H1 (cell line): ENCODE measurements around the gene SLC66A2. TPM values are rescaled to one million over a fixed set of nuclear protein-coding genes. Genes with fewer than 3 reads are reported as not detected.

ENCODE experiments used
- CTCF ChIA-PET: fragments of 300-600 bp; sonication (Branson Sonifier 250); formaldehyde crosslinking; loops from one replicate; lab custom pipeline; 2021; ENCODE audit not compliant: partially characterized antibody; lab: Charles Lee
- POLR2A ChIA-PET: fragments of 300-600 bp; sonication (Branson Sonifier 250); formaldehyde crosslinking; loops from one replicate; lab custom pipeline; 2021; ENCODE audit warnings: inconsistent platforms; ENCODE audit not compliant: partially characterized antibody; lab: Charles Lee
- DNase-seq, 2 experiments: peaks; one replicate each; pipeline versions ENCODE4 v3.0.0 to v3.0.0-alpha.2; 2010 to 2022; ENCODE audit warnings: low spot score in 2 of 2, low read depth in 1 of 2, mixed read lengths in 1 of 2
- FAIRE-seq: peaks from 2 replicates; lab custom pipeline; 2011; peaks lifted over from hg19 to GRCh38; lab: Jason Lieb, UNC
- H2AFZ ChIP-seq: 2 replicates; pipeline ENCODE4 v1.8.1; 2012; ENCODE audit warnings: low read length, inconsistent platforms
- H2AK5ac ChIP-seq: 2 replicates; pipeline ENCODE4 v1.6.1; 2013; ENCODE audit warnings: low read depth, low read length
- H2BK120ac ChIP-seq: replicated peaks from 2 replicates; pipeline ENCODE3; 2013; ENCODE audit warnings: low read depth, low read length, inconsistent platforms
- H2BK12ac ChIP-seq: 2 replicates; pipeline ENCODE4 v1.6.1; 2013; ENCODE audit warnings: low read depth, low read length
- H2BK15ac ChIP-seq: 2 replicates; pipeline ENCODE4 v1.6.1; 2013; ENCODE audit warnings: low read length
- H2BK20ac ChIP-seq: 2 replicates; pipeline ENCODE4 v1.6.1; 2013; ENCODE audit warnings: low read length
- H2BK5ac ChIP-seq: 2 replicates; pipeline ENCODE4 v1.6.1; 2013; ENCODE audit warnings: low read depth, low read length
- H3K14ac ChIP-seq: 2 replicates; pipeline ENCODE4 v1.6.1; 2013; ENCODE audit warnings: inconsistent platforms; ENCODE audit not compliant: insufficient read length
- H3K18ac ChIP-seq: 2 replicates; pipeline ENCODE4 v1.6.1; 2013; ENCODE audit warnings: low read length; ENCODE audit errors: extremely low read depth
- H3K23ac ChIP-seq: 2 replicates; pipeline ENCODE4 v1.6.1; 2013; ENCODE audit warnings: inconsistent platforms; ENCODE audit not compliant: insufficient read length
- H3K23me2 ChIP-seq: 2 replicates; pipeline ENCODE4 v1.6.1; 2013; ENCODE audit warnings: low read depth, low read length
- H3K27ac ChIP-seq: 2 replicates; pipeline ENCODE4 v1.6.1; 2011; ENCODE audit warnings: low read depth, low read length, inconsistent platforms
- H3K27me3 ChIP-seq, 4 experiments: replicated peaks in 1 of 4; 1 replicate in 1 of 4; 2 replicates in 3 of 4; pipeline versions ENCODE4 v1.6.1 to v1.8.1; 2011 to 2013; ENCODE audit warnings: low read length in 3 of 4, mild to moderate bottlenecking in 3 of 4, inconsistent platforms in 2 of 4, mixed read lengths in 2 of 4, moderate library complexity in 1 of 4; ENCODE audit not compliant: control insufficient read depth in 3 of 4, insufficient read depth in 3 of 4; ENCODE audit errors: extremely low read depth in 1 of 4
- H3K36me3 ChIP-seq, 4 experiments: 2 replicates each; pipeline versions ENCODE4 v1.6.1 to v1.8.1; 2011 to 2013; ENCODE audit warnings: mild to moderate bottlenecking in 4 of 4, low read length in 3 of 4, moderate library complexity in 2 of 4, control low read depth in 1 of 4, inconsistent platforms in 1 of 4; ENCODE audit not compliant: insufficient read depth in 4 of 4, control insufficient read depth in 2 of 4
- H3K4ac ChIP-seq: replicated peaks from 2 replicates; pipeline ENCODE3; 2013; ENCODE audit warnings: low read length, low read depth, mixed read lengths, inconsistent platforms; ENCODE audit not compliant: insufficient read length
- H3K4me1 ChIP-seq, 4 experiments: replicated peaks in 1 of 4; 1 replicate in 1 of 4; 2 replicates in 3 of 4; pipeline versions ENCODE4 v1.6.1 to v1.8.1; 2011 to 2013; ENCODE audit warnings: low read length in 3 of 4, inconsistent platforms in 2 of 4, mixed read lengths in 1 of 4; ENCODE audit not compliant: insufficient read depth in 4 of 4, control insufficient read depth in 3 of 4
- H3K4me2 ChIP-seq, 2 experiments: 2 replicates each; pipeline versions ENCODE4 v1.6.1 to v1.8.1; 2011 to 2013; ENCODE audit warnings: low read depth in 2 of 2, low read length in 2 of 2, control low read depth in 1 of 2, inconsistent platforms in 1 of 2, mild to moderate bottlenecking in 1 of 2; ENCODE audit not compliant: insufficient read depth in 1 of 2
- H3K4me3 ChIP-seq, 4 experiments: fragments of 200-600, 300-600 bp in 1 of 4; sonication (generic), shearing (Covaris generic), sonication (Bioruptor Twin) in 1 of 4; 2 replicates each; pipeline versions ENCODE4 v1.5.1 to v1.8.1; 2011 to 2016; ENCODE audit warnings: low read length in 4 of 4, low read depth in 3 of 4, control low read depth in 2 of 4, inconsistent platforms in 2 of 4, mild to moderate bottlenecking in 2 of 4, mixed read lengths in 1 of 4, moderate library complexity in 1 of 4; ENCODE audit not compliant: insufficient read depth in 2 of 4; ENCODE audit errors: extremely low read depth in 1 of 4
- H3K56ac ChIP-seq: replicated peaks from 2 replicates; pipeline ENCODE3; 2013; ENCODE audit warnings: low read depth, mild to moderate bottlenecking, mixed read lengths, low read length, inconsistent platforms; ENCODE audit not compliant: insufficient read length
- H3K79me1 ChIP-seq: 2 replicates; pipeline ENCODE4 v1.6.1; 2013; ENCODE audit warnings: low read depth, low read length, control low read depth
- H3K79me2 ChIP-seq, 2 experiments: 2 replicates each; pipeline versions ENCODE4 v1.6.1 to v1.8.1; 2012 to 2013; ENCODE audit warnings: low read length in 2 of 2, mild to moderate bottlenecking in 2 of 2, inconsistent platforms in 1 of 2; ENCODE audit not compliant: insufficient read depth in 2 of 2, control insufficient read depth in 1 of 2
- H3K9ac ChIP-seq, 4 experiments: replicated peaks in 1 of 4; 1 replicate in 1 of 4; 2 replicates in 3 of 4; pipeline versions ENCODE4 v1.6.1 to v1.8.1; 2011 to 2013; ENCODE audit warnings: low read depth in 3 of 4, low read length in 3 of 4, control low read depth in 2 of 4, mild to moderate bottlenecking in 2 of 4, moderate library complexity in 2 of 4, inconsistent platforms in 1 of 4; ENCODE audit errors: extremely low read depth in 1 of 4
- H3K9me3 ChIP-seq, 2 experiments: 2 replicates each; pipeline versions ENCODE4 v1.6.1 to v1.8.1; 2012 to 2013; ENCODE audit warnings: mild to moderate bottlenecking in 2 of 2, moderate library complexity in 2 of 2, control low read depth in 1 of 2, inconsistent platforms in 1 of 2, low read depth in 1 of 2, low read length in 1 of 2, mixed read lengths in 1 of 2; ENCODE audit not compliant: insufficient read depth in 2 of 2
- H4K20me1 ChIP-seq, 2 experiments: replicated peaks in 1 of 2; 2 replicates each; pipeline versions ENCODE3 to v1.8.1; 2011 to 2013; ENCODE audit warnings: inconsistent platforms in 2 of 2, low read length in 2 of 2, mild to moderate bottlenecking in 1 of 2; ENCODE audit not compliant: insufficient read depth in 2 of 2, control insufficient read depth in 1 of 2
- H4K5ac ChIP-seq: 2 replicates; pipeline ENCODE4 v1.6.1; 2013; ENCODE audit warnings: low read length, low read depth, mixed read lengths, inconsistent platforms; ENCODE audit not compliant: insufficient read length
- H4K8ac ChIP-seq: 2 replicates; pipeline ENCODE4 v1.8.0; 2013; ENCODE audit warnings: mild to moderate bottlenecking, moderate library complexity, low read length, inconsistent platforms; ENCODE audit not compliant: insufficient read depth; ENCODE audit errors: extremely low read depth
- H4K91ac ChIP-seq: replicated peaks from 2 replicates; pipeline ENCODE3; 2013; ENCODE audit warnings: low read length, mixed read lengths, inconsistent platforms; ENCODE audit not compliant: insufficient read length
- HDAC2 ChIP-seq, 2 experiments: fragments of 300-600 bp in 1 of 2; sonication (generic) in 1 of 2; IDR thresholded peaks; 2 replicates each; pipeline ENCODE4 v1.6.1; 2011 to 2012; ENCODE audit warnings: low read depth in 2 of 2, low read length in 2 of 2, mild to moderate bottlenecking in 2 of 2, moderate library complexity in 2 of 2, borderline replicate concordance in 1 of 2, inconsistent platforms in 1 of 2
- MAFK ChIP-seq: IDR thresholded peaks from 2 replicates; pipeline ENCODE4 v1.6.1; 2012; ENCODE audit warnings: low read depth, mild to moderate bottlenecking, improper control_type of control experiment, low read length
- NRF1 ChIP-seq: IDR thresholded peaks from 2 replicates; pipeline ENCODE4 v1.6.1; 2011; ENCODE audit warnings: mild to moderate bottlenecking, low read depth, low read length, improper control_type of control experiment
- POU5F1 ChIP-seq: IDR thresholded peaks from 2 replicates; pipeline ENCODE4 v1.6.1; 2011; ENCODE audit warnings: low read depth, mild to moderate bottlenecking, low read length, moderate library complexity
- RBBP5 ChIP-seq: IDR thresholded peaks from 2 replicates; pipeline ENCODE4 v1.7.1; 2012; ENCODE audit warnings: low read depth, mild to moderate bottlenecking, inconsistent platforms, low read length, moderate library complexity, borderline replicate concordance
- TBP ChIP-seq: IDR thresholded peaks from 2 replicates; pipeline ENCODE4 v1.6.1; 2011; ENCODE audit warnings: low read depth, low read length, improper control_type of control experiment
- TEAD4 ChIP-seq: IDR thresholded peaks from 2 replicates; pipeline ENCODE4 v1.6.1; 2012; ENCODE audit warnings: low read depth, low read length, inconsistent platforms, mixed read lengths
- WGBS, 2 experiments: shearing (Covaris generic) in 1 of 2; methylation state at CpG; one replicate each; pipeline versions ENCODE4 v1.1.6 to v1.1.7; 2013 to 2015; ENCODE audit warnings: low lambda C conversion rate in 2 of 2, mixed read lengths in 2 of 2, inconsistent platforms in 1 of 2, low coverage in 1 of 2, missing lambda C conversion rate in 1 of 2; ENCODE audit not compliant: insufficient replicate concordance in 2 of 2, insufficient coverage in 1 of 2, insufficient read length in 1 of 2; ENCODE audit errors: extremely low coverage in 1 of 2, missing lambda C conversion rate in 1 of 2; 5-methylcytosine and 5-hydroxymethylcytosine counted together
- polyA plus RNA-seq, 7 experiments: library from polyadenylated mRNA; depleted of rRNA in 3 of 7; stranded (reverse) in 5 of 7; unstranded in 2 of 7; fragments of >200 nt in 5 of 7; fragments of 200-250 nt in 2 of 7; gene quantifications; 1 replicate in 5 of 7; 2 replicates in 1 of 7; 4 replicates in 1 of 7; pipeline versions ENCODE4 v1.2.1 to v1.2.3, GENCODE V29; 2011 to 2013; ENCODE audit warnings: missing spikeins in 2 of 7, mixed read lengths in 2 of 7
- total RNA-seq: library from RNA; stranded (reverse); fragmentation: NEBNext Ultra II Directional; extraction: Animal tissue kit (Norgen Biotek cat#: 25700); gene quantifications from 2 replicates; pipeline ENCODE4 v1.2.1, GENCODE V29; 2021
- TF ChIP-seq, protein P1 (sequence below), 3 experiments: IDR thresholded peaks; 1 replicate in 2 of 3; 2 replicates in 1 of 3; pipeline versions ENCODE4 v1.5.1 to v1.6.1; 2011; ENCODE audit warnings: low read length in 3 of 3, mild to moderate bottlenecking in 3 of 3, inconsistent platforms in 2 of 3, low read depth in 1 of 3, moderate library complexity in 1 of 3; ENCODE audit not compliant: insufficient read depth in 1 of 3; ENCODE audit errors: control extremely low read depth in 1 of 3
- TF ChIP-seq, protein P2 (sequence below): IDR thresholded peaks from 2 replicates; pipeline ENCODE4 v1.6.1; 2011; ENCODE audit warnings: low read depth, mild to moderate bottlenecking, low read length; ENCODE audit not compliant: insufficient read depth

Gene SLC66A2
- total and polyA plus RNA-seq, 2 of the 8 experiments (the other 6 are each of a cell fraction or from before 2014, with no cell fraction given), result 15.0 to 18.9 TPM

- POLR2A ChIA-PET, result interaction anchor here (0.7 to 3.7 kb wide), 9 partner anchors 9 to 805 kb away, joined by 3 to 18 read pairs (median 3); partner anchors contain the start of gene RBFA
- CTCF ChIA-PET, result interaction anchor here (0.6 to 3.1 kb wide), 11 partner anchors 9 to 440 kb away, joined by 3 to 11 read pairs (median 3); no protein-coding TSS in a partner anchor
- no peak for FAIRE-seq
- TF ChIP-seq RBBP5, result no peak
- no peak for TF ChIP-seq POU5F1
- no peak for TF ChIP-seq TBP
- TF ChIP-seq TEAD4, result no peak
- TF ChIP-seq HDAC2 (IDR thresholded peaks at IDR 0.05; ENCODE audit: borderline replicate concordance in 1 of 2, low read depth in 2 of 2, low read length in 2 of 2), result no peak
- no peak for TF ChIP-seq MAFK
- TF ChIP-seq, protein P1, sequence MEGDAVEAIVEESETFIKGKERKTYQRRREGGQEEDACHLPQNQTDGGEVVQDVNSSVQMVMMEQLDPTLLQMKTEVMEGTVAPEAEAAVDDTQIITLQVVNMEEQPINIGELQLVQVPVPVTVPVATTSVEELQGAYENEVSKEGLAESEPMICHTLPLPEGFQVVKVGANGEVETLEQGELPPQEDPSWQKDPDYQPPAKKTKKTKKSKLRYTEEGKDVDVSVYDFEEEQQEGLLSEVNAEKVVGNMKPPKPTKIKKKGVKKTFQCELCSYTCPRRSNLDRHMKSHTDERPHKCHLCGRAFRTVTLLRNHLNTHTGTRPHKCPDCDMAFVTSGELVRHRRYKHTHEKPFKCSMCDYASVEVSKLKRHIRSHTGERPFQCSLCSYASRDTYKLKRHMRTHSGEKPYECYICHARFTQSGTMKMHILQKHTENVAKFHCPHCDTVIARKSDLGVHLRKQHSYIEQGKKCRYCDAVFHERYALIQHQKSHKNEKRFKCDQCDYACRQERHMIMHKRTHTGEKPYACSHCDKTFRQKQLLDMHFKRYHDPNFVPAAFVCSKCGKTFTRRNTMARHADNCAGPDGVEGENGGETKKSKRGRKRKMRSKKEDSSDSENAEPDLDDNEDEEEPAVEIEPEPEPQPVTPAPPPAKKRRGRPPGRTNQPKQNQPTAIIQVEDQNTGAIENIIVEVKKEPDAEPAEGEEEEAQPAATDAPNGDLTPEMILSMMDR (IDR thresholded peaks at IDR 0.05; ENCODE audit: control extremely low read depth in 1 of 3, insufficient read depth in 1 of 3, low read depth in 1 of 3, low read length in 3 of 3), result no peak
- TF ChIP-seq, protein P2, sequence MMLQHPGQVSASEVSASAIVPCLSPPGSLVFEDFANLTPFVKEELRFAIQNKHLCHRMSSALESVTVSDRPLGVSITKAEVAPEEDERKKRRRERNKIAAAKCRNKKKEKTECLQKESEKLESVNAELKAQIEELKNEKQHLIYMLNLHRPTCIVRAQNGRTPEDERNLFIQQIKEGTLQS, result no peak
- no peak for TF ChIP-seq NRF1
These were observed 33.7 kb upstream of the SLC66A2 start for GRCh38 chr18:79985172-79985571.

More at GRCh38 chr18:79985172-79985571, 33.7 kb upstream of the SLC66A2 start:
- Histone ChIP-seq H2BK20ac (no peak overlapping the region), H3K23ac (no peak overlapping the region), H3K36me3 (peaks cover 3 to 27% (median 8%) of the 10 kb centered on the region in 4 experiments; a peak in 5 of 8 replicates), H3K79me2 (peaks cover 50 to 80% of the 10 kb centered on the region in 2 experiments), H3K56ac (no peak overlapping the region), H3K4me2 (no peak overlapping the region), H3K79me1 (peaks cover 15% of the 10 kb centered on the region; the same call in 1 of the 2 replicates), H3K4ac (no peak overlapping the region), H2BK5ac (no peak overlapping the region), H3K9ac (no peak overlapping the region), H3K23me2 (peaks cover 5% of the 10 kb centered on the region; the same call in 1 of the 2 replicates), H3K9me3 (no peaks in the 10 kb centered on the region), H3K14ac (no peak overlapping the region), H4K5ac (no peak overlapping the region), H4K8ac (no peak overlapping the region), H3K4me3 (no peak overlapping the region), H2BK12ac (no peak overlapping the region), H3K27me3 (no peaks in the 10 kb centered on the region), H4K20me1 (peaks cover 25 to 30% of the 10 kb centered on the region in 2 experiments), H2BK15ac (no peak overlapping the region), H2AFZ (no peak overlapping the region), H2BK120ac (no peak overlapping the region), H3K18ac (no peak overlapping the region), H3K27ac (no peak overlapping the region), H4K91ac (no peak overlapping the region), H3K4me1 (peaks cover 0 to 5% (median 2%) of the 10 kb centered on the region in 4 experiments; a peak in 2 of 7 replicates), H2AK5ac (no peak overlapping the region)
- 93% methylated on average over 12 of the region's 12 CpGs; no CpG with 5 or more reads in 1 of the 2 experiments for WGBS, 2 experiments
- no peak for DNase-seq
